HepG2 (cell line): Measurements from ENCODE around the gene DOC2A. TPM values are rescaled to one million over a fixed set of nuclear protein-coding genes. Genes with fewer than 3 reads are reported as not detected.

ENCODE experiments used
- ATAC-seq: fragments of 200-7000 bp; cut with Tn5 transposase; 3 replicates; pipeline ENCODE4 v1.9.1; 2020; ENCODE audit warnings: mild to moderate bottlenecking, moderate library complexity
- BruUV-seq: library from RNA; stranded (reverse); fragments of 400-500 nt; replicated peaks from 2 replicates; lab custom pipeline; 2021; lab: Mats Ljungman, UMichigan
- CTCF ChIA-PET: fragments of 300-600 bp; formaldehyde crosslinking; extraction: SDS; loops from one replicate; lab custom pipeline; 2021; ENCODE audit warnings: low total read pairs, inconsistent platforms, low intra/inter-chr PET ratio; lab: Yijun Ruan, JAX
- POLR2A ChIA-PET: fragments of 350-600 bp; sonication (Branson Sonifier 250); formaldehyde crosslinking; loops from one replicate; lab custom pipeline; 2020; ENCODE audit warnings: antibody characterized with exemption, inconsistent platforms; lab: Yijun Ruan, JAX
- DNase-seq: peaks from one replicate; pipeline ENCODE4 v3.0.0-alpha.2; 2015; ENCODE audit warnings: low spot score
- FAIRE-seq: peaks from 3 replicates; lab custom pipeline; 2011; peaks lifted over from hg19 to GRCh38; lab: Jason Lieb, UNC
- H2AFZ ChIP-seq: one replicate; pipeline ENCODE4 v1.6.1; 2011; ENCODE audit warnings: low read length, inconsistent platforms
- H3K27ac ChIP-seq: fragments of 300-600 bp; 3 replicates; pipeline ENCODE4 v1.8.0; 2011; ENCODE audit warnings: mixed run types, mild to moderate bottlenecking, mixed read lengths, low read length, inconsistent platforms; ENCODE audit not compliant: insufficient read depth; ENCODE audit errors: extremely low read length
- H3K27me3 ChIP-seq, 2 experiments: fragments of 200-600 bp in 1 of 2; 2 replicates in 1 of 2; 3 replicates in 1 of 2; pipeline versions ENCODE4 v1.6.0 to v1.8.0; 2011; ENCODE audit warnings: low read length in 2 of 2, mild to moderate bottlenecking in 2 of 2, moderate library complexity in 2 of 2, inconsistent platforms in 1 of 2; ENCODE audit not compliant: insufficient read depth in 2 of 2, control insufficient read depth in 1 of 2
- H3K36me3 ChIP-seq, 2 experiments: fragments of 200-600 bp in 1 of 2; replicated peaks in 1 of 2; 2 replicates in 1 of 2; 3 replicates in 1 of 2; pipeline versions ENCODE4 v1.5.1 to v1.8.0; 2011; ENCODE audit warnings: low read length in 2 of 2, inconsistent platforms in 1 of 2; ENCODE audit not compliant: insufficient read depth in 2 of 2, control insufficient read depth in 1 of 2
- H3K4me1 ChIP-seq: 2 replicates; pipeline ENCODE4 v1.5.1; 2012; ENCODE audit warnings: low read length, inconsistent platforms; ENCODE audit not compliant: insufficient read depth
- H3K4me2 ChIP-seq: 2 replicates; pipeline ENCODE4 v1.6.0; 2011; ENCODE audit warnings: low read depth, low read length, inconsistent platforms
- H3K4me3 ChIP-seq, 3 experiments: fragments of 200-600 bp in 1 of 3; sonication (generic), shearing (Covaris generic) in 1 of 3; replicated peaks in 1 of 3; 2 replicates each; pipeline ENCODE4 v1.5.1; 2011 to 2016; ENCODE audit warnings: low read length in 3 of 3, inconsistent platforms in 2 of 3, low read depth in 2 of 3, mild to moderate bottlenecking in 2 of 3, control low read depth in 1 of 3, mixed read lengths in 1 of 3; ENCODE audit not compliant: insufficient read depth in 1 of 3
- H3K79me2 ChIP-seq: one replicate; pipeline ENCODE4 v1.6.1; 2011; ENCODE audit warnings: low read length, inconsistent platforms; ENCODE audit not compliant: insufficient read depth
- H3K9ac ChIP-seq: 2 replicates; pipeline ENCODE4 v1.6.0; 2011; ENCODE audit warnings: mild to moderate bottlenecking, low read depth, low read length, inconsistent platforms; ENCODE audit not compliant: insufficient read depth
- H3K9me3 ChIP-seq: 2 replicates; pipeline ENCODE4 v1.5.1; 2012; ENCODE audit warnings: mild to moderate bottlenecking, low read length
- H4K20me1 ChIP-seq: 2 replicates; pipeline ENCODE4 v1.6.0; 2011; ENCODE audit warnings: inconsistent platforms, mild to moderate bottlenecking, low read length, moderate library complexity; ENCODE audit not compliant: insufficient read depth
- DNMT1 ChIP-seq: sonication (generic); formaldehyde crosslinking; IDR thresholded peaks from 2 replicates; pipeline ENCODE4 v1.5.1; 2020; ENCODE audit warnings: mild to moderate bottlenecking, missing genetic modification reagents
- EED ChIP-seq: sonication (generic); formaldehyde crosslinking; IDR thresholded peaks from 2 replicates; pipeline ENCODE4 v1.5.0; 2020; ENCODE audit warnings: mild to moderate bottlenecking, missing genetic modification reagents
- NFIC ChIP-seq: IDR thresholded peaks from 2 replicates; pipeline ENCODE4 v1.6.1; 2012; ENCODE audit warnings: mild to moderate bottlenecking, low read length, inconsistent platforms
- RAD51 ChIP-seq: fragments of 450-650 bp; IDR thresholded peaks from 2 replicates; pipeline ENCODE4 v1.6.1; 2016; ENCODE audit warnings: borderline replicate concordance
- SMAD3 ChIP-seq: sonication (generic); formaldehyde crosslinking; IDR thresholded peaks from 2 replicates; pipeline ENCODE4 v1.4.0; 2020; ENCODE audit warnings: missing genetic modification reagents
- ZFAT ChIP-seq: sonication (generic); formaldehyde crosslinking; conservative IDR thresholded peaks from 2 replicates; pipeline ENCODE4 v1.8.1; 2023; ENCODE audit warnings: missing genetic modification reagents, inconsistent platforms
- ZFP36L1 ChIP-seq: sonication (generic); formaldehyde crosslinking; IDR thresholded peaks from 2 replicates; pipeline ENCODE4 v1.8.0; 2022; ENCODE audit warnings: mild to moderate bottlenecking, missing genetic modification reagents, moderate library complexity
- ZFP37 ChIP-seq: sonication (generic); formaldehyde crosslinking; IDR thresholded peaks from 2 replicates; pipeline ENCODE4 v1.4.0; 2020; ENCODE audit warnings: missing genetic modification reagents, borderline replicate concordance
- ZFP90 ChIP-seq: sonication (generic); formaldehyde crosslinking; IDR thresholded peaks from 2 replicates; pipeline ENCODE4 v1.8.0; 2022; ENCODE audit warnings: missing genetic modification reagents, mild to moderate bottlenecking, inconsistent platforms, borderline replicate concordance
- ZNF143 ChIP-seq: sonication (generic); formaldehyde crosslinking; IDR thresholded peaks from 2 replicates; pipeline ENCODE4 v1.4.0; 2020; ENCODE audit warnings: missing genetic modification reagents
- ZNF296 ChIP-seq: sonication (generic); formaldehyde crosslinking; conservative IDR thresholded peaks from 2 replicates; pipeline ENCODE4 v1.5.0; 2020; ENCODE audit warnings: mild to moderate bottlenecking, missing genetic modification reagents
- ZNF572 ChIP-seq: sonication (generic); formaldehyde crosslinking; IDR thresholded peaks from 2 replicates; pipeline ENCODE4 v1.5.1; 2020; ENCODE audit warnings: mild to moderate bottlenecking, missing genetic modification reagents
- ZNF766 ChIP-seq: sonication (generic); formaldehyde crosslinking; IDR thresholded peaks from 2 replicates; pipeline ENCODE4 v1.5.0; 2020; ENCODE audit warnings: missing genetic modification reagents, borderline replicate concordance
- ZNF782 ChIP-seq: sonication (generic); formaldehyde crosslinking; IDR thresholded peaks from 2 replicates; pipeline ENCODE4 v1.4.0; 2020; ENCODE audit warnings: missing genetic modification reagents, mild to moderate bottlenecking, borderline replicate concordance
- WGBS: methylation state at CpG from one replicate; pipeline ENCODE4 v1.1.6; 2017; ENCODE audit warnings: low lambda C conversion rate; 5-methylcytosine and 5-hydroxymethylcytosine counted together
- in situ Hi-C: cut with HindIII; loops from 2 replicates; pipeline ENCODE4 v1.10.0; 2017; ENCODE audit warnings: low pct_unique_long_range_greater_than_20kb; ENCODE audit not compliant: extremely low pct_ligation_motif_present
- intact Hi-C: fragments of 100-400 bp; cut with micrococcal nuclease; formaldehyde crosslinking; loops from one replicate; pipeline ENCODE4 v1.10.0; 2022; ENCODE audit not compliant: unreplicated experiment
- polyA plus RNA-seq, 8 experiments: library from polyadenylated mRNA; depleted of rRNA in 3 of 8; stranded (reverse) in 7 of 8; unstranded in 1 of 8; fragments of >200 nt; fragmentation: Illumina TruSeq in 4 of 8; extraction: Trizol in 4 of 8; gene quantifications; 2 replicates each; pipeline versions ENCODE4 v1.2.1 to v1.2.3, GENCODE V29; 2011 to 2016; ENCODE audit warnings: low read depth in 4 of 8, missing spikeins in 1 of 8, mixed read lengths in 1 of 8; ENCODE audit not compliant: insufficient read depth in 1 of 8
- total RNA-seq, 5 experiments: library from RNA; depleted of rRNA; stranded (reverse); fragments of >200 nt; fragmentation: Illumina TruSeq; extraction: Trizol; gene quantifications; 2 replicates each; pipeline ENCODE4 v1.2.3, GENCODE V29; 2016; ENCODE audit warnings: low read depth in 1 of 5
- TF ChIP-seq, protein P1 (sequence below): sonication (generic); formaldehyde crosslinking; IDR thresholded peaks from 2 replicates; pipeline ENCODE4 v1.4.0; 2020; ENCODE audit warnings: missing genetic modification reagents, borderline replicate concordance

Gene DOC2A
- total and polyA plus RNA-seq, 2 of the 13 experiments (the other 11 are each of a cell fraction or from before 2014, with no cell fraction given) = 0.15 to 0.55 TPM

DNA sequence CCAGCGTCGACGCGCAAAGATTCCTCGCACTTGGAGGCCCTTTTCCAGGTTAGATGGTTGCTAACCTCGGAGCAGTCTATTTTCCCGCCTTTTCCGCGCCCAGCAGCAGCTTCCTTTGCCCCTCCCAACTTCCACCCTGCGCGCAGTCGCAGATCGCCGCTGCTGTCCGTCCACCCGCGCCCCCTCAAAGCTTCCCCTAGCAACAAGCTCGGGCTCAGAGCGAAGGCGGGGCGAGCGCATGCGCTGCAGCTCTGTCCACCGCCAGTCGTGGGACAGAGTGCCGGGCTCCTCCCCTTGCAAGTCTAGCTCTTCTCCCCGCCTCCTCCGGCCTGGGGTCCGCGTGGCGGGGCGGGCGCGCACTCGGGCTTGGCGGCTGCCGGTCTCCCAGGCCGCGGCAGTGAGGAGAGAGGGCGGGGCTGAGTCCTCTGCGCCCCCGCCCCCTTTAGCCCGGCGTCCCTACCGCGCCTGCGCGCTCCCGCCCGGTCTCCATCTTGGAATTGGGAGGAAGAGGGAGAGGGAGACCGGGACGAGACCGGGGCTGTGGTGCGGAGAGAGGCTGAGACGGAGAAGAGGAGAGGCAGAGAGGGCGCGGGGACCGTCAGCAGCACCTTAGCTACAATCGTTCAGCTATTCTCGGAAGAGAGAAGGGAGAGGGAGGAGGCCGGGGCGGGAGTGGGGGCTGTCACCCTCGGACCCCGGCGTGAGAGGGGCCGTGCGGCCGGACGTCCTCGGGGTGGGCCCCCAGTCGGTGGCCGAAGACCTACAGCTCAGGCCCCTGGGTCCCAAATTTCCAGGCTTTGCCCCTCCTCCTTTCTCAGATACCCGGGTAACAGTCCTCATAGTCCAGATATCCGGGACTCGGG, 37.2 kb downstream of the DOC2A start, which contains the start of gene TAOK2 (continued):
- TF ChIP-seq, protein P1, sequence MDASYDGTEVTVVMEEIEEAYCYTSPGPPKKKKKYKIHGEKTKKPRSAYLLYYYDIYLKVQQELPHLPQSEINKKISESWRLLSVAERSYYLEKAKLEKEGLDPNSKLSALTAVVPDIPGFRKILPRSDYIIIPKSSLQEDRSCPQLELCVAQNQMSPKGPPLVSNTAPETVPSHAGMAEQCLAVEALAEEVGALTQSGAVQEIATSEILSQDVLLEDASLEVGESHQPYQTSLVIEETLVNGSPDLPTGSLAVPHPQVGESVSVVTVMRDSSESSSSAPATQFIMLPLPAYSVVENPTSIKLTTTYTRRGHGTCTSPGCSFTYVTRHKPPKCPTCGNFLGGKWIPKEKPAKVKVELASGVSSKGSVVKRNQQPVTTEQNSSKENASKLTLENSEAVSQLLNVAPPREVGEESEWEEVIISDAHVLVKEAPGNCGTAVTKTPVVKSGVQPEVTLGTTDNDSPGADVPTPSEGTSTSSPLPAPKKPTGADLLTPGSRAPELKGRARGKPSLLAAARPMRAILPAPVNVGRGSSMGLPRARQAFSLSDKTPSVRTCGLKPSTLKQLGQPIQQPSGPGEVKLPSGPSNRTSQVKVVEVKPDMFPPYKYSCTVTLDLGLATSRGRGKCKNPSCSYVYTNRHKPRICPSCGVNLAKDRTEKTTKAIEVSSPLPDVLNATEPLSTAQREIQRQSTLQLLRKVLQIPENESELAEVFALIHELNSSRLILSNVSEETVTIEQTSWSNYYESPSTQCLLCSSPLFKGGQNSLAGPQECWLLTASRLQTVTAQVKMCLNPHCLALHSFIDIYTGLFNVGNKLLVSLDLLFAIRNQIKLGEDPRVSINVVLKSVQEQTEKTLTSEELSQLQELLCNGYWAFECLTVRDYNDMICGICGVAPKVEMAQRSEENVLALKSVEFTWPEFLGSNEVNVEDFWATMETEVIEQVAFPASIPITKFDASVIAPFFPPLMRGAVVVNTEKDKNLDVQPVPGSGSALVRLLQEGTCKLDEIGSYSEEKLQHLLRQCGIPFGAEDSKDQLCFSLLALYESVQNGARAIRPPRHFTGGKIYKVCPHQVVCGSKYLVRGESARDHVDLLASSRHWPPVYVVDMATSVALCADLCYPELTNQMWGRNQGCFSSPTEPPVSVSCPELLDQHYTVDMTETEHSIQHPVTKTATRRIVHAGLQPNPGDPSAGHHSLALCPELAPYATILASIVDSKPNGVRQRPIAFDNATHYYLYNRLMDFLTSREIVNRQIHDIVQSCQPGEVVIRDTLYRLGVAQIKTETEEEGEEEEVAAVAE (CRISPR knock-in tag) = no peak
- peak; percentile 96; the same call in 1 of the 2 replicates for TF ChIP-seq ZFP37 (CRISPR knock-in tag)

GRCh38 chr16:29972992-29973383, 37.8 kb downstream of the DOC2A start:
- no peak overlapping the region for H2AFZ ChIP-seq
- ChIA-PET POLR2A (interaction anchor here (0.6 to 4.7 kb wide), 33 partner anchors 8 to 293 kb away, joined by 3 to 47 read pairs (median 4); partner anchors contain the start of genes ALDOA, ASPHD1, HIRIP3 and INO80E), CTCF (no interaction called here)
- no peak for FAIRE-seq
- WGBS = 93% methylated on average over 6 of the region's 6 CpGs
- DNase-seq = no peak
- peak overlapping the region; percentile 72 for H3K27ac ChIP-seq
- BruUV-seq = no TSS peak
- no peak for ATAC-seq
- 0 out of 2 replicates have a peak overlapping the region, but pooled peaks have one; percentile 1 for H3K9ac ChIP-seq
- no peaks in the 10 kb centered on the region; a peak in 1 of 5 replicates for H3K27me3 ChIP-seq
- in situ Hi-C loops = no loop called here
- no peaks in the 10 kb centered on the region for H3K9me3 ChIP-seq
- H4K20me1 ChIP-seq = peaks cover 23% of the 10 kb centered on the region
- peaks cover 38% of the 10 kb centered on the region for H3K79me2 ChIP-seq
- H3K36me3 ChIP-seq = peaks cover 19 to 27% of the 10 kb centered on the region in 2 experiments
- peaks cover 30% of the 10 kb centered on the region for H3K4me1 ChIP-seq
- TF ChIP-seq ZNF143 (CRISPR knock-in tag) = no peak
- no peak for TF ChIP-seq RAD51
- no peak for TF ChIP-seq SMAD3
- TF ChIP-seq ZNF296 (CRISPR knock-in tag) = 0 out of 2 replicates have a peak, but pooled peaks have one; percentile 35
- no peak for TF ChIP-seq ZNF766
- 0 out of 2 replicates have a peak, but pooled peaks have one; percentile 48 for TF ChIP-seq ZNF782 (CRISPR knock-in tag)
- 0 out of 2 replicates have a peak, but pooled peaks have one; percentile 2 for TF ChIP-seq ZFP36L1 (CRISPR knock-in tag)
- TF ChIP-seq ZNF572 (CRISPR knock-in tag) = 0 out of 2 replicates have a peak, but pooled peaks have one; percentile 82
- 0 out of 2 replicates have a peak, but pooled peaks have one; percentile 13 for TF ChIP-seq ZFAT (CRISPR knock-in tag)
- no peak for TF ChIP-seq ZFP90 (CRISPR knock-in tag)
- TF ChIP-seq EED (CRISPR knock-in tag) = 0 out of 2 replicates have a peak, but pooled peaks have one; percentile 23
- peak; percentile 22; the same call in 1 of the 2 replicates for TF ChIP-seq NFIC
- TF ChIP-seq DNMT1 (CRISPR knock-in tag) = 0 out of 2 replicates have a peak, but pooled peaks have one; percentile 41
- TF ChIP-seq, all 625 proteins: peak for 8
- no peak overlapping the region for H3K4me2 ChIP-seq
- H3K4me3 ChIP-seq = no peak overlapping the region
- intact Hi-C loops = loop anchor here (1.0 kb wide), 2 partner anchors 30 to 47 kb away; partner anchors contain the start of gene KCTD13
